ENCODE data around the gene CLTA. TPM values are rescaled to one million over a fixed set of nuclear protein-coding genes. Genes with fewer than 3 reads are reported as not detected.

The CLTA gene
- total and polyA plus RNA-seq, 2 of the 8 experiments (the other 6 are each of a cell fraction or from before 2014, with no cell fraction given): 137 to 236 TPM

- no peak for TF ChIP-seq FOSL1 (IDR thresholded peaks at IDR 0.05; ENCODE audit: insufficient read depth, low read depth, low read length)
These were observed 16.3 kb downstream of the CLTA start (continued) for GRCh38 chr9:36207016-36207415.

Data from H1 (cell line).